ENCODE data around the gene GRB7. TPM values are rescaled to one million over a fixed set of nuclear protein-coding genes. Genes with fewer than 3 reads are reported as not detected.
A peak's percentile ranks its signal among the peaks of the same experiment; 100 is the strongest.

Gene GRB7
- total RNA-seq, 2 experiments from 2014 or later, result 0.37 TPM; not detected in 1

GRCh38 chr17:39737206-39737759 is 455 bp upstream of the GRB7 start:
- no peak overlapping the region for H3K4me3 Mint-ChIP-seq
- H3K9me3 Mint-ChIP-seq (ENCODE audit: insufficient read depth), result no peaks in the 10 kb centered on the region
- DNase-seq (no peak), ATAC-seq (no peak)
- H3K27ac Mint-ChIP-seq, result no peak overlapping the region
- H3K4me1 Mint-ChIP-seq (ENCODE audit: low read depth), result peaks cover 31% of the 10 kb centered on the region
- CTCF ChIA-PET, result no interaction called here
- POLR2A ChIA-PET, result interaction anchor here (0.9 kb wide), 1 partner anchor 33 kb away, joined by 3 read pairs; no protein-coding TSS in a partner anchor
- no peaks in the 10 kb centered on the region for H3K36me3 Mint-ChIP-seq (ENCODE audit: low read depth)
- peaks cover 26% of the 10 kb centered on the region for H3K27me3 Mint-ChIP-seq (ENCODE audit: low read depth)

GRCh38 chr17:39738568-39738901 is 797 bp downstream of the GRB7 start:
- H3K27ac Mint-ChIP-seq, result peak overlapping the region; percentile 46
- peak; percentile 57 for DNase-seq
- H3K9me3 Mint-ChIP-seq (ENCODE audit: insufficient read depth), result no peaks in the 10 kb centered on the region
- H3K4me1 Mint-ChIP-seq (ENCODE audit: low read depth), result peaks cover 31% of the 10 kb centered on the region
- H3K27me3 Mint-ChIP-seq (ENCODE audit: low read depth), result peaks cover 22% of the 10 kb centered on the region
- no peaks in the 10 kb centered on the region for H3K36me3 Mint-ChIP-seq (ENCODE audit: low read depth)
- CTCF ChIA-PET, result no interaction called here
- H3K4me3 Mint-ChIP-seq, result peak overlapping the region; percentile 61
- POLR2A ChIA-PET, result no interaction called here
- ATAC-seq, result peak; percentile 77

- Mint-ChIP-seq H3K36me3 (ENCODE audit: low read depth) (no peaks in the 10 kb centered on the region), H3K4me1 (ENCODE audit: low read depth) (peaks cover 31% of the 10 kb centered on the region), H3K27me3 (ENCODE audit: low read depth) (peaks cover 22% of the 10 kb centered on the region), H3K9me3 (ENCODE audit: insufficient read depth) (no peaks in the 10 kb centered on the region), H3K27ac (no peak overlapping the region), H3K4me3 (no peak overlapping the region)
- ChIA-PET CTCF (no interaction called here), POLR2A (no interaction called here)
- DNase-seq, result no peak
- ATAC-seq, result no peak
Observed at GRCh38 chr17:39738983-39739884, 1.5 kb downstream of the GRB7 start.

- ChIA-PET POLR2A (no interaction called here), CTCF (no interaction called here)
- Mint-ChIP-seq H3K4me3 (no peak overlapping the region), H3K9me3 (ENCODE audit: insufficient read depth) (no peaks in the 10 kb centered on the region), H3K4me1 (ENCODE audit: low read depth) (peaks cover 31% of the 10 kb centered on the region), H3K27ac (no peak overlapping the region), H3K36me3 (ENCODE audit: low read depth) (no peaks in the 10 kb centered on the region), H3K27me3 (ENCODE audit: low read depth) (peaks cover 20% of the 10 kb centered on the region)
- no peak for ATAC-seq
- no peak for DNase-seq
Observed at GRCh38 chr17:39739885-39740356, 2.2 kb downstream of the GRB7 start.

GRCh38 chr17:39740357-39741111 is 2.8 kb downstream of the GRB7 start:
- ChIA-PET POLR2A (no interaction called here), CTCF (no interaction called here)
- Mint-ChIP-seq H3K36me3 (ENCODE audit: low read depth) (no peaks in the 10 kb centered on the region), H3K4me1 (ENCODE audit: low read depth) (peaks cover 31% of the 10 kb centered on the region), H3K27me3 (ENCODE audit: low read depth) (peaks cover 19% of the 10 kb centered on the region), H3K4me3 (no peak overlapping the region), H3K9me3 (ENCODE audit: insufficient read depth) (no peaks in the 10 kb centered on the region), H3K27ac (no peak overlapping the region)
- DNase-seq (no peak), ATAC-seq (no peak)

- ChIA-PET CTCF (no interaction called here), POLR2A (no interaction called here)
- H3K36me3 Mint-ChIP-seq (ENCODE audit: low read depth), result no peaks in the 10 kb centered on the region
- H3K9me3 Mint-ChIP-seq (ENCODE audit: insufficient read depth), result no peaks in the 10 kb centered on the region
- no peak for DNase-seq
- H3K27me3 Mint-ChIP-seq (ENCODE audit: low read depth), result peaks cover 6% of the 10 kb centered on the region
- ATAC-seq, result no peak
- peaks cover 31% of the 10 kb centered on the region for H3K4me1 Mint-ChIP-seq (ENCODE audit: low read depth)
- no peak overlapping the region for H3K27ac Mint-ChIP-seq
- no peak overlapping the region for H3K4me3 Mint-ChIP-seq
Observed at GRCh38 chr17:39742126-39742855, 4.6 kb downstream of the GRB7 start.

- no peaks in the 10 kb centered on the region for H3K36me3 Mint-ChIP-seq (ENCODE audit: low read depth)
- CTCF ChIA-PET, result no interaction called here
Observed at GRCh38 chr17:39742856-39743436, 5.2 kb downstream of the GRB7 start.

GRCh38 chr17:39744075-39744835 is 6.5 kb downstream of the GRB7 start:
- POLR2A ChIA-PET, result interaction anchor here (1.7 kb wide), 1 partner anchor 14 kb away, joined by 7 read pairs; the partner anchor contains the start of gene MIEN1
- peaks cover 6% of the 10 kb centered on the region for H3K27me3 Mint-ChIP-seq (ENCODE audit: low read depth)
- no peak overlapping the region for H3K27ac Mint-ChIP-seq
- CTCF ChIA-PET, result interaction anchor here (0.9 to 1.7 kb wide), 3 partner anchors 121 to 123 kb away, joined by 3 read pairs; no protein-coding TSS in a partner anchor
- no peak overlapping the region for H3K4me3 Mint-ChIP-seq
- no peak for ATAC-seq
- DNase-seq, result no peak
- peaks cover 19% of the 10 kb centered on the region for H3K4me1 Mint-ChIP-seq (ENCODE audit: low read depth)
- no peaks in the 10 kb centered on the region for H3K36me3 Mint-ChIP-seq (ENCODE audit: low read depth)
- no peaks in the 10 kb centered on the region for H3K9me3 Mint-ChIP-seq (ENCODE audit: insufficient read depth)

More at GRCh38 chr17:39742856-39743436, 5.2 kb downstream of the GRB7 start:
- ATAC-seq, result no peak
- no peak overlapping the region for H3K4me3 Mint-ChIP-seq
- no peak overlapping the region for H3K27ac Mint-ChIP-seq
- no peaks in the 10 kb centered on the region for H3K9me3 Mint-ChIP-seq (ENCODE audit: insufficient read depth)
- no peak for DNase-seq
- peaks cover 28% of the 10 kb centered on the region for H3K4me1 Mint-ChIP-seq (ENCODE audit: low read depth)
- POLR2A ChIA-PET, result no interaction called here
- peaks cover 6% of the 10 kb centered on the region for H3K27me3 Mint-ChIP-seq (ENCODE audit: low read depth)

GRCh38 chr17:39744836-39745215 is 7.1 kb downstream of the GRB7 start:
- no peak for ATAC-seq
- H3K36me3 Mint-ChIP-seq (ENCODE audit: low read depth), result no peaks in the 10 kb centered on the region
- no peak for DNase-seq
- H3K4me3 Mint-ChIP-seq, result no peak overlapping the region
- ChIA-PET CTCF (interaction anchor here (0.9 to 1.7 kb wide), 3 partner anchors 121 to 123 kb away, joined by 3 read pairs; no protein-coding TSS in a partner anchor), POLR2A (interaction anchor here (1.7 kb wide), 1 partner anchor 15 kb away, joined by 7 read pairs; the partner anchor contains the start of gene MIEN1)
- no peaks in the 10 kb centered on the region for H3K9me3 Mint-ChIP-seq (ENCODE audit: insufficient read depth)
- peaks cover 6% of the 10 kb centered on the region for H3K27me3 Mint-ChIP-seq (ENCODE audit: low read depth)
- peaks cover 15% of the 10 kb centered on the region for H3K4me1 Mint-ChIP-seq (ENCODE audit: low read depth)
- no peak overlapping the region for H3K27ac Mint-ChIP-seq

GRCh38 chr17:39745335-39746144 is 7.8 kb downstream of the GRB7 start:
- Mint-ChIP-seq H3K4me1 (ENCODE audit: low read depth) (peaks cover 8% of the 10 kb centered on the region), H3K9me3 (ENCODE audit: insufficient read depth) (no peaks in the 10 kb centered on the region), H3K27me3 (ENCODE audit: low read depth) (peaks cover 6% of the 10 kb centered on the region), H3K4me3 (no peak overlapping the region), H3K27ac (no peak overlapping the region), H3K36me3 (ENCODE audit: low read depth) (no peaks in the 10 kb centered on the region)
- no peak for DNase-seq
- no peak for ATAC-seq
- CTCF ChIA-PET, result interaction anchor here (1.4 to 1.7 kb wide), 2 partner anchors 123 to 124 kb away, joined by 3 read pairs; no protein-coding TSS in a partner anchor
- POLR2A ChIA-PET, result interaction anchor here (1.7 kb wide), 1 partner anchor 16 kb away, joined by 7 read pairs; the partner anchor contains the start of gene MIEN1

Measured in activated CD8-positive, alpha-beta T cell treated with anti-CD3 and anti-CD28 coated beads, Interleukin-2, amount 10 ng/mL, durations not matched to agents 7 days and 5 days (primary cell).